CD8-positive, alpha-beta memory T cell (primary cell): ENCODE data around the gene RGS3. TPM values are rescaled to one million over a fixed set of nuclear protein-coding genes. Genes with fewer than 3 reads are reported as not detected.

ENCODE experiments used
- CTCF ChIA-PET: fragments of 350-600 bp; sonication (Branson Sonifier 250); formaldehyde crosslinking; loops from one replicate; lab custom pipeline; 2021; ENCODE audit warnings: antibody characterized with exemption; lab: Charles Lee
- POLR2A ChIA-PET: fragments of 350-600 bp; sonication (Branson Sonifier 250); formaldehyde crosslinking; loops from one replicate; lab custom pipeline; 2021; ENCODE audit warnings: antibody characterized with exemption; lab: Charles Lee
- DNase-seq, 5 donors: peaks; one replicate each; pipeline versions ENCODE4 v3.0.0 to v3.0.0-alpha.2; 2020 to 2022; ENCODE audit warnings: mixed read lengths in 1 of 5
- H3K27ac ChIP-seq: one replicate; pipeline ENCODE4 v1.7.0; 2013; ENCODE audit warnings: low read depth, mild to moderate bottlenecking, low read length, moderate library complexity
- H3K27me3 ChIP-seq: 2 replicates; pipeline ENCODE4 v1.7.0; 2013; ENCODE audit warnings: low read length, mild to moderate bottlenecking; ENCODE audit not compliant: insufficient read depth, poor library complexity, severe bottlenecking
- H3K36me3 ChIP-seq: 2 replicates; pipeline ENCODE4 v1.7.0; 2013; ENCODE audit warnings: mild to moderate bottlenecking, low read length, moderate library complexity; ENCODE audit not compliant: insufficient read depth
- H3K4me1 ChIP-seq: 2 replicates; pipeline ENCODE4 v1.7.0; 2013; ENCODE audit warnings: mild to moderate bottlenecking, low read length, moderate library complexity; ENCODE audit not compliant: insufficient read depth
- H3K4me3 ChIP-seq: 2 replicates; pipeline ENCODE4 v1.7.0; 2013; ENCODE audit warnings: mild to moderate bottlenecking, low read length
- H3K9me3 ChIP-seq: 2 replicates; pipeline ENCODE4 v1.7.0; 2013; ENCODE audit warnings: mild to moderate bottlenecking, low read length
- H3K27ac Mint-ChIP-seq, 8 donors: one replicate each; pipeline ENCODE4 v1.8.0; 2020 to 2021; ENCODE audit warnings: mixed read lengths in 8 of 8, mild to moderate bottlenecking in 6 of 8, inconsistent platforms in 3 of 8, moderate library complexity in 3 of 8
- H3K27me3 Mint-ChIP-seq, 2 donors: one replicate each; pipeline ENCODE4 v1.8.0; 2020 to 2021; ENCODE audit warnings: mixed read lengths in 2 of 2, mild to moderate bottlenecking in 1 of 2, moderate library complexity in 1 of 2
- H3K36me3 Mint-ChIP-seq, 3 donors: one replicate each; pipeline ENCODE4 v1.8.0; 2020 to 2021; ENCODE audit warnings: mixed read lengths in 3 of 3, inconsistent platforms in 1 of 3, mild to moderate bottlenecking in 1 of 3
- H3K4me1 Mint-ChIP-seq, 3 donors: one replicate each; pipeline ENCODE4 v1.8.0; 2020 to 2021; ENCODE audit warnings: mixed read lengths in 3 of 3, inconsistent platforms in 1 of 3, mild to moderate bottlenecking in 1 of 3
- H3K4me3 Mint-ChIP-seq, 7 donors: one replicate each; pipeline ENCODE4 v1.8.0; 2020 to 2021; ENCODE audit warnings: mixed read lengths in 7 of 7, mild to moderate bottlenecking in 6 of 7, moderate library complexity in 4 of 7, inconsistent platforms in 2 of 7
- H3K9me3 Mint-ChIP-seq, 5 donors: one replicate each; pipeline ENCODE4 v1.8.0; 2020 to 2022; ENCODE audit warnings: mixed read lengths in 5 of 5, mild to moderate bottlenecking in 3 of 5, moderate library complexity in 2 of 5, inconsistent platforms in 1 of 5
- polyA plus RNA-seq: library from polyadenylated mRNA; unstranded; fragments of 300-500 nt; fragmentation: Illumina TruSeq; gene quantifications from one replicate; pipeline ENCODE4 v1.2.3, GENCODE V29; 2021
- total RNA-seq, 2 experiments: library from RNA; stranded (reverse); gene quantifications; one replicate each; pipeline ENCODE4 v1.2.3, GENCODE V29; 2021

Gene RGS3
- total and polyA plus RNA-seq, 3 experiments from 2014 or later: 59.8 to 91.2 (median 89.2) TPM

GRCh38 chr9:113583511-113584427 lies 120.2 kb downstream of the RGS3 start:
- Mint-ChIP-seq H3K27ac (peak overlapping the region in 6 of 8 donors; percentile 35 to 91 (median 82)), H3K9me3 (no peaks in the 10 kb centered on the region), H3K4me3 (peak overlapping the region in 1 of 7 donors; percentile 25), H3K4me1 (peaks cover 71 to 79% (median 77%) of the 10 kb centered on the region in 3 donors), H3K36me3 (peaks cover 0 to 54% (median 9%) of the 10 kb centered on the region in 3 donors), H3K27me3 (no peaks in the 10 kb centered on the region)
- Histone ChIP-seq H3K36me3 (peaks cover 9% of the 10 kb centered on the region), H3K4me1 (peaks cover 43% of the 10 kb centered on the region), H3K27ac (no peak overlapping the region), H3K9me3 (no peaks in the 10 kb centered on the region), H3K4me3 (no peak overlapping the region), H3K27me3 (no peaks in the 10 kb centered on the region)
- CTCF ChIA-PET: interaction anchor here (0.8 to 6.5 kb wide), 12 partner anchors 11 to 309 kb away, joined by 3 to 50 read pairs (median 10); partner anchors contain the start of genes ALAD, C9orf43, CDC26 and POLE3
- POLR2A ChIA-PET: interaction anchor here (0.5 kb wide), 1 partner anchor 68 kb away, joined by 5 read pairs; no protein-coding TSS in a partner anchor
- DNase-seq: peak in 1 of 5 donors; percentile 40

GRCh38 chr9:113584428-113585084 lies 121.0 kb downstream of the RGS3 start:
- ChIA-PET CTCF (interaction anchor here (0.8 to 6.5 kb wide), 4 partner anchors 10 to 138 kb away, joined by 3 to 45 read pairs (median 4); no protein-coding TSS in a partner anchor), POLR2A (no interaction called here)
- Histone ChIP-seq H3K9me3 (no peaks in the 10 kb centered on the region), H3K27ac (no peak overlapping the region), H3K4me1 (peaks cover 36% of the 10 kb centered on the region), H3K36me3 (peaks cover 9% of the 10 kb centered on the region), H3K4me3 (no peak overlapping the region), H3K27me3 (no peaks in the 10 kb centered on the region)
- H3K27me3 Mint-ChIP-seq: no peaks in the 10 kb centered on the region
- H3K4me1 Mint-ChIP-seq: peaks cover 67 to 76% (median 73%) of the 10 kb centered on the region in 3 donors
- DNase-seq: peak in 1 of 5 donors; percentile 33
- H3K4me3 Mint-ChIP-seq: no peak overlapping the region
- peaks cover 0 to 54% (median 9%) of the 10 kb centered on the region in 3 donors for H3K36me3 Mint-ChIP-seq
- no peaks in the 10 kb centered on the region for H3K9me3 Mint-ChIP-seq
- peak overlapping the region in 3 of 8 donors; percentile 29 to 68 (median 54) for H3K27ac Mint-ChIP-seq

GRCh38 chr9:113585085-113585442 lies 121.5 kb downstream of the RGS3 start:
- Histone ChIP-seq H3K4me1 (peaks cover 34% of the 10 kb centered on the region), H3K27ac (no peak overlapping the region), H3K36me3 (peaks cover 9% of the 10 kb centered on the region), H3K4me3 (no peak overlapping the region), H3K9me3 (no peaks in the 10 kb centered on the region), H3K27me3 (no peaks in the 10 kb centered on the region)
- Mint-ChIP-seq H3K4me3 (no peak overlapping the region), H3K9me3 (no peaks in the 10 kb centered on the region), H3K27me3 (no peaks in the 10 kb centered on the region), H3K27ac (peak overlapping the region in 6 of 8 donors; percentile 11 to 93 (median 61)), H3K4me1 (peaks cover 66 to 76% (median 73%) of the 10 kb centered on the region in 3 donors), H3K36me3 (peaks cover 0 to 56% (median 9%) of the 10 kb centered on the region in 3 donors)
- CTCF ChIA-PET: interaction anchor here (1.1 to 6.5 kb wide), 3 partner anchors 10 to 138 kb away, joined by 3 to 45 read pairs (median 5); no protein-coding TSS in a partner anchor
- POLR2A ChIA-PET: no interaction called here
- no peak for DNase-seq

- no peaks in the 10 kb centered on the region for H3K27me3 Mint-ChIP-seq
- Histone ChIP-seq H3K27me3 (no peaks in the 10 kb centered on the region), H3K4me3 (no peak overlapping the region), H3K27ac (no peak overlapping the region), H3K36me3 (peaks cover 9% of the 10 kb centered on the region), H3K4me1 (peaks cover 29% of the 10 kb centered on the region), H3K9me3 (no peaks in the 10 kb centered on the region)
- peak overlapping the region in 6 of 8 donors; percentile 56 to 93 (median 70) for H3K27ac Mint-ChIP-seq
- POLR2A ChIA-PET: no interaction called here
- CTCF ChIA-PET: interaction anchor here (6.5 kb wide), 1 partner anchor 139 kb away, joined by 45 read pairs; no protein-coding TSS in a partner anchor
- peaks cover 62 to 74% (median 71%) of the 10 kb centered on the region in 3 donors for H3K4me1 Mint-ChIP-seq
- DNase-seq: no peak
- H3K36me3 Mint-ChIP-seq: peaks cover 0 to 57% (median 9%) of the 10 kb centered on the region in 3 donors
- peak overlapping the region in 1 of 7 donors; percentile 19 for H3K4me3 Mint-ChIP-seq
- no peaks in the 10 kb centered on the region for H3K9me3 Mint-ChIP-seq
Measured at GRCh38 chr9:113585555-113585954, 122.0 kb downstream of the RGS3 start.

- POLR2A ChIA-PET: no interaction called here
Measured at GRCh38 chr9:113587471-113588031, 124.0 kb downstream of the RGS3 start.

GRCh38 chr9:113588242-113588810 lies 124.8 kb downstream of the RGS3 start:
- H3K4me3 Mint-ChIP-seq: no peak overlapping the region
- H3K9me3 ChIP-seq: no peaks in the 10 kb centered on the region
- H3K27ac Mint-ChIP-seq: peak overlapping the region in 7 of 8 donors; percentile 27 to 83 (median 58)
- no peaks in the 10 kb centered on the region for H3K9me3 Mint-ChIP-seq
- peaks cover 4% of the 10 kb centered on the region for H3K4me1 ChIP-seq
- ChIA-PET POLR2A (no interaction called here), CTCF (interaction anchor here (0.9 to 6.5 kb wide), 7 partner anchors 14 to 314 kb away, joined by 3 to 45 read pairs (median 4); partner anchors contain the start of genes CDC26 and PRPF4)
- H3K36me3 Mint-ChIP-seq: peaks cover 0 to 63% (median 8%) of the 10 kb centered on the region in 3 donors
- no peak overlapping the region for H3K27ac ChIP-seq
- H3K4me1 Mint-ChIP-seq: peaks cover 38 to 54% (median 53%) of the 10 kb centered on the region in 3 donors
- peaks cover 9% of the 10 kb centered on the region for H3K36me3 ChIP-seq
- H3K27me3 Mint-ChIP-seq: no peaks in the 10 kb centered on the region
- H3K27me3 ChIP-seq: no peaks in the 10 kb centered on the region
- DNase-seq: no peak
- no peak overlapping the region for H3K4me3 ChIP-seq

More at GRCh38 chr9:113587471-113588031, 124.0 kb downstream of the RGS3 start:
- Histone ChIP-seq H3K9me3 (no peaks in the 10 kb centered on the region), H3K36me3 (peaks cover 9% of the 10 kb centered on the region), H3K27me3 (no peaks in the 10 kb centered on the region), H3K4me1 (peaks cover 9% of the 10 kb centered on the region), H3K27ac (no peak overlapping the region), H3K4me3 (no peak overlapping the region)
- no peak overlapping the region for H3K4me3 Mint-ChIP-seq
- DNase-seq: no peak
- H3K4me1 Mint-ChIP-seq: peaks cover 44 to 57% (median 55%) of the 10 kb centered on the region in 3 donors
- H3K36me3 Mint-ChIP-seq: peaks cover 0 to 65% (median 9%) of the 10 kb centered on the region in 3 donors
- H3K27me3 Mint-ChIP-seq: no peaks in the 10 kb centered on the region
- H3K27ac Mint-ChIP-seq: peak overlapping the region in 4 of 8 donors; percentile 17 to 58 (median 48)
- CTCF ChIA-PET: interaction anchor here (0.9 to 6.5 kb wide), 3 partner anchors 9 to 141 kb away, joined by 3 to 45 read pairs (median 45); no protein-coding TSS in a partner anchor
- no peaks in the 10 kb centered on the region for H3K9me3 Mint-ChIP-seq

- Mint-ChIP-seq H3K27me3 (no peaks in the 10 kb centered on the region), H3K4me1 (peaks cover 34 to 50% (median 48%) of the 10 kb centered on the region in 3 donors), H3K9me3 (no peaks in the 10 kb centered on the region), H3K4me3 (no peak overlapping the region), H3K27ac (peak overlapping the region in 5 of 8 donors; percentile 33 to 83 (median 75)), H3K36me3 (peaks cover 0 to 61% (median 5%) of the 10 kb centered on the region in 3 donors)
- H3K36me3 ChIP-seq: peaks cover 9% of the 10 kb centered on the region
- no peak overlapping the region for H3K4me3 ChIP-seq
- peaks cover 4% of the 10 kb centered on the region for H3K4me1 ChIP-seq
- DNase-seq: no peak
- POLR2A ChIA-PET: no interaction called here
- CTCF ChIA-PET: interaction anchor here (0.9 to 6.5 kb wide), 8 partner anchors 13 to 314 kb away, joined by 3 to 45 read pairs (median 4); partner anchors contain the start of genes CDC26 and PRPF4
- H3K27me3 ChIP-seq: no peaks in the 10 kb centered on the region
- no peaks in the 10 kb centered on the region for H3K9me3 ChIP-seq
- H3K27ac ChIP-seq: no peak overlapping the region
Measured at GRCh38 chr9:113588936-113589335, 125.4 kb downstream of the RGS3 start.
